Measurements from ENCODE around the gene KRTAP19-2.
A peak's percentile ranks its signal among the peaks of the same experiment; 100 is the strongest.
"Not testable (repeated sequence)": the region's sequence is repeated elsewhere in the genome, so short reads cannot be mapped to it uniquely, and the experiment has no call there.

Gene KRTAP19-2

GRCh38 chr21:30487336-30487735 lies at the start of gene KRTAP19-2:
Gene KRTAP19-2, minus strand, starts transcription at chr21:30487436. Its CDS starts 88 bp downstream, at chr21:30487348.
- no peak for DNase-seq

GRCh38 chr21:30518876-30519275 lies 31.6 kb upstream of the KRTAP19-2 start:
- no peak for DNase-seq

GRCh38 chr21:30515681-30516080 lies 28.4 kb upstream of the KRTAP19-2 start:
- DNase-seq = no peak

GRCh38 chr21:30505621-30506205 lies 18.5 kb upstream of the KRTAP19-2 start:
- DNase-seq = not testable (repeated sequence)

DNA sequence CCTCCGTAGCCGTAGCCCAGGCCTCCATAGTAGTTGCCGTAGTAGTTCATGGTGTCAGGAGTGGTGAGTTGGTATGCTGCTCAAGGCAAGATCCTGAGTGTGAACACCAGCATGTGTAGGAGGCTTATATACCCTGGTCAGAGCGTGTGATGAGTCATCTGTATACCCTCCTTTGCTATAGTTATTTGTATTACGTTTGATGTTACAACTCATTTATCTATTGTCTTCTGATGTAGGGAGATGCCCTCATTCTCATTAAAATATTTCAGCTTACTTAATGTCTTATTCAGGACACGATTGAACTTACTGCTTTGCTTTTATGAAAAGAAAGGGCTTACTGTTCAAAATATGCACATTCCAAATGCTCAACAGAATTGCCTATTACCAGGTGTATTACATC lies 14.8 kb upstream of the KRTAP19-2 start, which contains the start of gene KRTAP19-5:
Gene KRTAP19-5 (minus strand): TSS at position 101 of the 400 bp plus-strand sequence. CDS start 51 bp downstream, at position 50.
- DNase-seq = no peak

GRCh38 chr21:30497065-30497464 lies 9.8 kb upstream of the KRTAP19-2 start, which contains the start of gene KRTAP19-4:
Gene KRTAP19-4, minus strand, starts transcription at chr21:30497165. Its CDS starts 55 bp downstream, at chr21:30497110.
- no peak for DNase-seq

DNA sequence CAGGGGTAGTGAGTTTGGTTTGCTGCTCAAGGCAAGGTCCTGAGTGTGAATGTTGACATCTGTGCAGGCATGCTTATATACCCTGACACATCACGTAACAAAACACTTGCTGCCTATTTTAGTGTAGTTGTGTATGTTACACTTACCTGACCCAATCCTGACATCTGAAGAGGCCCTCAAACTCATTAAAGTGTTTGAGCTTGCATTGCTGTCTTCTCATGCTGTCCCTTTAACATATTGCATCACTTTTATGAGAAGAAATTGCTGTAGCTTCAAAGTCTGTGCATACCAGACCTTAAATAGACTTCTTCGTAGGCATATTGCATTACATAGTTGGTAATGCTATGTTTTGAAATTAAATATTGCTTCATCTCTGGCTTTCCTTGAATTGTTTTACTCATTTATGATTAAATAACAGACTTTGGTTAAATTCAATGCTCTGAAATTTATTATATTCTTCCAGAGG lies 4.8 kb upstream of the KRTAP19-2 start, which contains the start of gene KRTAP19-3:
Gene KRTAP19-3 (minus strand): TSS at position 51 of the 466 bp plus-strand sequence. CDS start 56 bp downstream, outside the sequence.
- no peak for DNase-seq

DNA sequence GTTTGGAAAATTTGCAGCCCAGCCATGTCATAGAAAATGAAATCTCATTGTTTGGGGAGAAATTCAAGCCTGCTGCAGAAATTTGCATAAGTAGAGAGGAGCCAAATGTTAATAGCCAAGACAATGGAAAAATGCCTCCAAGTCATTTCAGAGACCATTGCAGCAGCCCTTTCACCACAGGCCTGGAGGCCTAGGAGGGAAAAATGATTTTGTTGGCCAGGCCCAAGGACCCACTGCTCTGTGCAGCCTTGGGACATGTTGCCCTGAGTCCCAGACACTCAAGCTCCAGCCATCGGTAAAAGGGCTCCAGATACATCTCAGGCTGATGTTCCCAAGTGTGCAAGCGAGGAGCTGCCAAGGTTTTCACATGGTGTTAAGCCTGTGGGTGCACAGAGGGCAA lies 1.1 kb downstream of the KRTAP19-2 start:
- DNase-seq = no peak

- DNase-seq = no peak
Observed at GRCh38 chr21:30482130-30482529, 5.1 kb downstream of the KRTAP19-2 start.

DNA sequence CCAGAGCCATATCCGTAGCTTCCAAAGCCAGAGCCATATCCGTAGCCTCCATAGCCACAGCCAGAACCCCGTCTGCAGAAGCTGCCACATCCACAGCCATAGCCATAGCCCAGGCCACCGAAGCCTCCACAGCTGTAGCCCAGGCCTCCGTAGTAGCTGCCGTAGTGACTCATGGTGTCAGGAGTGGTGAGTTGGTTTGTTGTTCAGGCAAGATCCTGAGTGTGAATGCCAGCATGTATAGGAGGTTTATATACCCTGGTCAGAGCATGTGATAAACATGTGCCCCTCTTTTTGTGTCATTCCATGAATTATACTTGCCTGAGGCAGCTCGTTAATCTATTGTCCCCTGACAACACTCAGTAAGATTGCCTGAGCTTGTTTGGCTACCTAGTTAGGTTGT lies 7.1 kb downstream of the KRTAP19-2 start, which contains the start of gene KRTAP19-1:
Gene KRTAP19-1 (minus strand): TSS at position 223 of the 400 bp plus-strand sequence. CDS start 50 bp downstream, at position 173.
- DNase-seq = no peak

- peak; percentile 5 for DNase-seq
Observed at GRCh38 chr21:30479259-30479658, 8.0 kb downstream of the KRTAP19-2 start.

DNA sequence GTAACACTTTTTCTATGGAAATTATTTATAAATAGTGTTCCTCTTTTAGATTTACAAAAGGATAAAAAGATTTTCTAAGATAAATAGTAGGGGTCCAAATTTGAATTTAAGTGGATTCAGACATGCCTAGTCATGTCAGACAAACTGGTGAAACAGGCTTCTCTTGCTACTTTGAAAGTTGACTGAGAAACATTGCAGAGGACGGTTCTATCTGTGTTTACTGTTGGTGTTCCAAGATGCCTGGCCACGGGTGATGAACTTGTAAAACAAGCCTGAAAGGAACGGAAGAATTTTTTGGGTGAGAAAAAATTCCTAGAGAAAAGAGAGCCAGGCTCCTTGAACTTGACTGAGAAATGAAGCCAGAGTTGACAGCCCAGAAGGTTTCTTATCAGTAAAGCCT lies 9.2 kb downstream of the KRTAP19-2 start:
- DNase-seq = no peak

DNA sequence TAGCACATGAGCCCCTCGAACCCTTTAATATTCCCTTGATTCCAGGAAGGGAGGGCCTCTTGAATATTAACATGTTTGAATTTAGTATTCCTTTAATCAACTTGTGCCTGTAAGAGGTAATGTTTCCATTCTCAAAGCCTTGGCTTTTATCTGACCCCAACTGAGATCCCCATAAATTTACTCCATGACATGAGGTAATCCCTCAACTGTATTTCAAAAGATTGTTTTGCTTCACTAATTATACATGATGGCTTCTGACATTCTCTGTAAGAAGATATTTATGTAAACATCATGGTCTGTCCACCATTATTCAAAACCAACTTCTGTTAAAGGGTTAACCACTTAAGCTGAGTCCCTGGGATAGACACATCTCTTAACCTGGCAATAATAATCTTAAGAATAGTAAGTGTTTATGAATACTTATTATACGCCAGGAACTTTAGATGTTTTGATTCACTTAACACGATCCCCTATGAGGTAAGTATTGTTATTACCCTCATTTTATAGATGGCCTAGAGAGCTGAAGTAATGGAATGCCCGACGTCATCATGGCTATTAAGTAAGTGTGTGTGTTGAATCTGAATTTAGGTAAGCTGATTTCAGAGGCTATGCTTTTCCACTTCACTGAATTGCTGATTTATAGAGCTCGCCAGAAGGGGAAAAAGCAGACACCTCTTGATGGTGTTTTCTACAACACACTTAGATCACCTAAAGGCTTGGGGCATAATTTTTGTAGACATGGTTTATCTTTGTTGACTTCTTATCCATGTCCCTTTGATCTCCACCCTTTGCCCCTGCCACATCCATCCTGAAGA lies 18.1 kb downstream of the KRTAP19-2 start:
- no peak for DNase-seq

- DNase-seq = no peak
Observed at GRCh38 chr21:30463713-30464112, 23.5 kb downstream of the KRTAP19-2 start.

- DNase-seq = no peak
Observed at GRCh38 chr21:30448514-30448913, 38.7 kb downstream of the KRTAP19-2 start.

GRCh38 chr21:30447056-30447455 lies 40.2 kb downstream of the KRTAP19-2 start:
- no peak for DNase-seq

DNA sequence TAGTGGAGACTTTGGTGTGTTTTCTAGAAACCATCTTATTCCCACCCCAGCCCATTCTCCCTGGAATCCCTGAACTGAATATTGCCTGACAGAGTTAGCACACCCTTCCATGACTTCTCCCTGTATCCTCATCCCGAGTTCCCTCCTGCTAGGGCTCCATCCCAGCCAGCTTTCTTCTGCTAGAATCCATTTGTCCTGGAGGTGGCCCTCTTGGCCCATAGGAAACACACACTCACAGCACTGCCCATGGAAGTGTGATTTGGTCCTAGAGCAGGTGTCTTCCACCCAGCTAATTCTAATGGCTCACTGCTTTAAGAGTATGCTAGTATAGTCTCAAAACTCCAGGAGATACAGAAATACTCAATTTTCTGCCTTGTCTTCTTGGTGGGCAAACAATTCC lies 43.0 kb downstream of the KRTAP19-2 start:
- no peak for DNase-seq

GRCh38 chr21:30443226-30443625 lies 44.0 kb downstream of the KRTAP19-2 start:
- no peak for DNase-seq

DNA sequence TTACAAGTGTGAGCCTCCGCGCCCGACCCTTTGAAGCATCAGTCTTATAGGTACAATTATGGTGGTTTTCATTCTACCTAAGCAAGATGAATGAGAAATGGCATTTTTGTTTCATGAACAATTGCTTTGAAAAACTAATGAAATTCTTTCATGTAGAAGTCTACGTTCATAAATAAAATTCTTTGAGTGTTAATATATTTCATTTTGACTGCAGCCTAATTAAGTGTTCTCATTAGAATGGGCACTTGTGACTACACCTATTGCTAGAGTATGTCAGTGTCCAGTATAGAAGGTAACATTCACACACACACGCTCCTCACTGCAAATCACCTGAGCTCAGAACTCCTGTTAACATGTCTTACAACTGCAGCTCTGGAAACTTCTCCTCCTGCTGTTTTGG lies 47.3 kb downstream of the KRTAP19-2 start, which contains the start of gene KRTAP15-1:
Gene KRTAP15-1 (plus strand): TSS at position 301 of the 400 bp plus-strand sequence. CDS start 53 bp downstream, at position 354.
- no peak for DNase-seq

Data from SHP77 treated with DMSO at 0.1 percent for 48 hours (cell line).